Heart left ventricle (tissue), 13 donors: ENCODE data around the gene CSMD2.

Experiments
- POLR2A ChIP-seq, 2 donors: fragments of 450-650 bp; IDR thresholded peaks; one replicate each; pipeline ENCODE4 v1.6.1; 2017; ENCODE audit warnings: antibody characterized with exemption in 2 of 2, mild to moderate bottlenecking in 2 of 2, moderate library complexity in 2 of 2
- TF ChIP-seq, protein P1 (sequence below), 12 donors: fragments of 200-600 bp; sonication (generic) in 4 of 12; IDR thresholded peaks; one replicate each; pipeline versions ENCODE4 v1.5.0 to v1.8.0; 2018 to 2022; ENCODE audit warnings: antibody characterized with exemption in 12 of 12, mild to moderate bottlenecking in 5 of 12
- donor health status: ischemic (EF 13 %, LVEDD 7.1; RV severe dilation, severe dysfunction).
- donor health status: DM: no; HTN: yes; CAD: no.
- donor health status: DM: no; HTN: no; CAD: no.
- donor health status: ischemic (EF 25% LVEDD 6.9; RV normal size, moderate dysfunction).
- donor health status: ischemic (EF 25% LVEDD 5.7; RV mildly dilated, moderate dysfunction).
- donor health status: ischemic (EF 35%, LVEDD 5.7; RV mildly dilated, moderate dysfunction).
- donor health status: nonischemic (EF 11% LVEDD 7.7; RV severe dilation, severe dysfunction).
- donor health status: DM: yes; HTN: yes; CAD: no.
- donor health status: PGD.
- donor health status: ischemic (EF 29% LVEDD 5.4; RV normal size, mild dysfunction).
- donor health status: nonischemic (EF 23%, LVEDD 6.1; RV moderate dilation, normal function).

DNA sequence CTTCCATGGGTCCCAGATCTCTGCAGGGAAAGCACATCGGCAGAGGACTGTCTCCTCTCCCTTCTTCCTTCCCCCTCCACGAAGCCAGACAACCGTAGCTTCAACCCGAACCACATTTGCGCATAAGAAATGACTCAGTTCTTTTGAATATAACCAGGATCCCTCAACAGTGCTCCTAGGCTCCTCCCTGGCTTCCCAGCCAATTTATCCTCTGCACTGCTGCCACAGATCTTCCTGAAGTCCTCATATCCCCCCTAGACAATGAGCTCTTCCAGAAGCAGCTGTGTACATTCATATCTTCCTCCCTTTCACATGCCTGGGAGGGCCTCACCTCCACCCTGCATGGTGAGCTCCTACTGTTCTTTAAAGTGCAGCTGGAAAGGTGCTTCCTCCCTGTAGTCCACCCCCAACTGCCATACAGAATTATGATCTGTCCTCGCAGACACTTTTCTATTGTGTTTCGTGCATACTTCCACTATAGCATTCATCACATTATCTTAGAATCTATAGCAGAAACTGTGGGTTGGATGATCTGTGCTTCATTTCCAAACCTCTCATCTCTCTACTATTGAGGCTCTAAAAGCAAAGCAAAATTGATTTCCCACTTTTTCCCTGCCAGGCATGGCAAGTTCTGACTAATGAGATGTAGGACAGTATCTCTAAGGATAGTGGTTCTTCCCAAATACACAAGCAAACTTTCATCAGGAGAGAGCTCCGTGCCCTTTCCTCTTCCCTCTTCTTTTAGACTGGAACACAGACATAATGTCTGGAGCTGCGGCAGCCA lies 480.4 kb downstream of the CSMD2 start:
- TF ChIP-seq POLR2A (IDR thresholded peaks at IDR 0.05) = no peak
- TF ChIP-seq, protein P1, sequence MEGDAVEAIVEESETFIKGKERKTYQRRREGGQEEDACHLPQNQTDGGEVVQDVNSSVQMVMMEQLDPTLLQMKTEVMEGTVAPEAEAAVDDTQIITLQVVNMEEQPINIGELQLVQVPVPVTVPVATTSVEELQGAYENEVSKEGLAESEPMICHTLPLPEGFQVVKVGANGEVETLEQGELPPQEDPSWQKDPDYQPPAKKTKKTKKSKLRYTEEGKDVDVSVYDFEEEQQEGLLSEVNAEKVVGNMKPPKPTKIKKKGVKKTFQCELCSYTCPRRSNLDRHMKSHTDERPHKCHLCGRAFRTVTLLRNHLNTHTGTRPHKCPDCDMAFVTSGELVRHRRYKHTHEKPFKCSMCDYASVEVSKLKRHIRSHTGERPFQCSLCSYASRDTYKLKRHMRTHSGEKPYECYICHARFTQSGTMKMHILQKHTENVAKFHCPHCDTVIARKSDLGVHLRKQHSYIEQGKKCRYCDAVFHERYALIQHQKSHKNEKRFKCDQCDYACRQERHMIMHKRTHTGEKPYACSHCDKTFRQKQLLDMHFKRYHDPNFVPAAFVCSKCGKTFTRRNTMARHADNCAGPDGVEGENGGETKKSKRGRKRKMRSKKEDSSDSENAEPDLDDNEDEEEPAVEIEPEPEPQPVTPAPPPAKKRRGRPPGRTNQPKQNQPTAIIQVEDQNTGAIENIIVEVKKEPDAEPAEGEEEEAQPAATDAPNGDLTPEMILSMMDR (IDR thresholded peaks at IDR 0.05) = no peak
